Measurements from ENCODE around the gene DVL2. TPM values are rescaled to one million over a fixed set of nuclear protein-coding genes. Genes with fewer than 3 reads are reported as not detected.

Gene DVL2
- total RNA-seq, 1 donor from 2014 or later = 79.1 TPM

DNA sequence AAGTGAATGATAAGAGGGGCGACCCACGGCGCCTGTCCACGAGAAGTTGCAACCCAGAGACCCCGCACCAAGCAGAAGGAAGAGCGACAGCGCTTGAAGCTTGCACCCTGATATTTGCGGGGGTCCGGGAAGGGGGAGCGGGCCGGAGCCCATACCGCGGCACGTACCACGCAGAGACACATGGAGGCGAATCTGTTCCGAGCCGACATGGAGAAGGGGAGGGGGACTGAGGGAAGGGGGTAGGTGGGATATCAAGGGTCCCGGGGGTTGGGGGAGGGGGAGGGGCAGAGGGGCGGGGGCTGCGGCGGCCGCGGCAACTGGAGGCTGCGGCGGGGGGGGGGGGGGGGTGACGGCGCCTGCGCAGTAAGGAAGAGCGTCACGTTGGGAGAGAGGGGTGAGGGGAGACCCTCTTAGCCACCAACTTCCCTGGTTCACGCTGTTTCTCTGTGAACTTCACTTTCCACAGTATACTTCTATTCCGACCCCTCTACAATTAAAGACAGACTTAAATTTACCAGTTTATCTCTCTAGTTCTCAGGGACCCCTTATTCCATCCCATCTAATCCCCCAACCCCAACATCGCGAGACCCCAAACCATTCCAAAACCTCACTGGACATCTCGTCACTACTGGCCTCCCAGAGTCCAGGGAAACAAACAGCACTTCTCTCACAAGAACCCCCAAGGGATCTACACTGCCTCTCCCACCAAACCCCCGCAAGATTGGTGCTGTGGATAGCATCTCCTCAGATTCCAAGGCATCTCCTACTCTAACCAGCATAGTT, 22.6 kb downstream of the DVL2 start:
- Mint-ChIP-seq H3K27ac (ENCODE audit: unreplicated experiment) (peak overlapping the region; percentile 39), H3K9me3 (ENCODE audit: unreplicated experiment) (peaks cover 9% of the 10 kb centered on the region), H3K4me1 (ENCODE audit: low read depth, unreplicated experiment) (peaks cover 45% of the 10 kb centered on the region), H3K27me3 (ENCODE audit: unreplicated experiment) (peaks cover 24% of the 10 kb centered on the region), H3K4me3 (ENCODE audit: unreplicated experiment) (peak overlapping the region; percentile 85), H3K36me3 (ENCODE audit: unreplicated experiment) (no peaks in the 10 kb centered on the region)
- no peak for DNase-seq
- TF ChIP-seq, protein P1, sequence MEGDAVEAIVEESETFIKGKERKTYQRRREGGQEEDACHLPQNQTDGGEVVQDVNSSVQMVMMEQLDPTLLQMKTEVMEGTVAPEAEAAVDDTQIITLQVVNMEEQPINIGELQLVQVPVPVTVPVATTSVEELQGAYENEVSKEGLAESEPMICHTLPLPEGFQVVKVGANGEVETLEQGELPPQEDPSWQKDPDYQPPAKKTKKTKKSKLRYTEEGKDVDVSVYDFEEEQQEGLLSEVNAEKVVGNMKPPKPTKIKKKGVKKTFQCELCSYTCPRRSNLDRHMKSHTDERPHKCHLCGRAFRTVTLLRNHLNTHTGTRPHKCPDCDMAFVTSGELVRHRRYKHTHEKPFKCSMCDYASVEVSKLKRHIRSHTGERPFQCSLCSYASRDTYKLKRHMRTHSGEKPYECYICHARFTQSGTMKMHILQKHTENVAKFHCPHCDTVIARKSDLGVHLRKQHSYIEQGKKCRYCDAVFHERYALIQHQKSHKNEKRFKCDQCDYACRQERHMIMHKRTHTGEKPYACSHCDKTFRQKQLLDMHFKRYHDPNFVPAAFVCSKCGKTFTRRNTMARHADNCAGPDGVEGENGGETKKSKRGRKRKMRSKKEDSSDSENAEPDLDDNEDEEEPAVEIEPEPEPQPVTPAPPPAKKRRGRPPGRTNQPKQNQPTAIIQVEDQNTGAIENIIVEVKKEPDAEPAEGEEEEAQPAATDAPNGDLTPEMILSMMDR (IDR thresholded peaks at IDR 0.05; ENCODE audit: partially characterized antibody, unreplicated experiment) = no peak

DNA sequence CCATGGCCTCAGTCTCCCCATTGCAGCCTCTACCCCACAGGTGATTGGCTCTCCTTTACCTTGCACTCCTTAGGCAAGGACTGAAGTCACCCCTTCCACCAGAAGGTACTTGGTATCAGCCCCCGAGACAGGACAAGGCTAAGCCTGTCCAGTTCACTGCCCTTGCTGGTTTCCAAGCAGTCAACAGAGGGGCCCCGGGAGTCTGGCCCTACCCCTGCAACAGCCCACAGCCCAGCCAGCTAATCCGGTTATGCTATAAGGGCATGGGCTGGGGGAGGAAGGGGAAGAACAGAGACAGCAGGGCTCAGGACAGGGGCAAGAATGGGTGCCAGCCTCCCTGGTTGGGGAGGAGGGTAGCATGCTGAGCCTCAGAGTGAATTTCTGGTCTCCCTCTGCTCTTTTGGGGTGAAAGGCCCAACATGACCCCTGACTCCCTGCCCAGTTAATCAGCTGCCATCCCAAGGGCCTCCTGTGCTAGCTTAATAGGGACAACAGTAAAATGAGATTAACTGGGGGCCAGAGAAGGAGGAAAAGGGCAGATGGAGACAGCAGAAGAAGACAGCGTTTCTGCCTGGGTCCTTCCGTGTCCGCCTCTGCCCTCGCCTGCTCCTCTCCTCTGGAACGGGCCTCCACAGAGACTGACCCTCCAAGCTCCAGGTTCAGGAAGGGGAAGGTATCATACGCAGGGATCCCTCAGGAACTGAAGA, 25.4 kb downstream of the DVL2 start:
- no peak for DNase-seq
- TF ChIP-seq, protein P1 (IDR thresholded peaks at IDR 0.05; ENCODE audit: partially characterized antibody, unreplicated experiment) = no peak
- H3K4me3 Mint-ChIP-seq (ENCODE audit: unreplicated experiment) = peak overlapping the region; percentile 76
- peaks cover 49% of the 10 kb centered on the region for H3K4me1 Mint-ChIP-seq (ENCODE audit: low read depth, unreplicated experiment)
- H3K27ac Mint-ChIP-seq (ENCODE audit: unreplicated experiment) = peak overlapping the region; percentile 66
- H3K27me3 Mint-ChIP-seq (ENCODE audit: unreplicated experiment) = peaks cover 29% of the 10 kb centered on the region
- no peaks in the 10 kb centered on the region for H3K36me3 Mint-ChIP-seq (ENCODE audit: unreplicated experiment)
- peaks cover 20% of the 10 kb centered on the region for H3K9me3 Mint-ChIP-seq (ENCODE audit: unreplicated experiment)

DNA sequence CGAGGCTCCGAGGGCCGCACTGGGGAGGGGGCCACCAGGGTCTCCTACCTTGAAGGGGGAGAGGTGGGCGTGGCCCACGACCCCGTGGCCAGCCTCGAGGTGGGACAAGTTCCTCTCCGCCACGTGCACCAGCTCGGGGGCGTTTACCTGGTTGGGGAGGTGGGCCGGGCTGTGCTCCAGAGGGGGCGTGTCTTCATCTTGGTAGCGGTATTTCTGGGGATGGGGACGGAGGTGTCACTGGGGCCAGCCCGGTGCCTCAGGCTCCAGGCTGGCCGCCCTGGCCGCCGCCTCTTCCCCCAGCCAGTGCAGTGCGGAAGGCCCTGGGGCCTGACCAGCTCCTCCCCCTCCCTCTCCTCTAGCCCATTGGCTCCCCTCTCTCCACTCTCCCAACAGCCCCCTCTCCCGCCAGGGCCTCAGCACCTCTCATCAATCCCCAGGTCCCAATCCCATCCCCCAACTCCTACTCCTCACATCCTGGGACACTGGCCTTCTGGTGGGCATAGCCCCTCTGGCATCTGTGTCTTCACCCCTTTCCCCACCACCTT, 26.2 kb downstream of the DVL2 start:
- no peaks in the 10 kb centered on the region for H3K36me3 Mint-ChIP-seq (ENCODE audit: unreplicated experiment)
- TF ChIP-seq, protein P1 (IDR thresholded peaks at IDR 0.05; ENCODE audit: partially characterized antibody, unreplicated experiment) = no peak
- peak overlapping the region; percentile 66 for H3K27ac Mint-ChIP-seq (ENCODE audit: unreplicated experiment)
- peaks cover 20% of the 10 kb centered on the region for H3K9me3 Mint-ChIP-seq (ENCODE audit: unreplicated experiment)
- peaks cover 27% of the 10 kb centered on the region for H3K27me3 Mint-ChIP-seq (ENCODE audit: unreplicated experiment)
- peak overlapping the region; percentile 76 for H3K4me3 Mint-ChIP-seq (ENCODE audit: unreplicated experiment)
- DNase-seq = no peak
- peaks cover 46% of the 10 kb centered on the region for H3K4me1 Mint-ChIP-seq (ENCODE audit: low read depth, unreplicated experiment)

DNA sequence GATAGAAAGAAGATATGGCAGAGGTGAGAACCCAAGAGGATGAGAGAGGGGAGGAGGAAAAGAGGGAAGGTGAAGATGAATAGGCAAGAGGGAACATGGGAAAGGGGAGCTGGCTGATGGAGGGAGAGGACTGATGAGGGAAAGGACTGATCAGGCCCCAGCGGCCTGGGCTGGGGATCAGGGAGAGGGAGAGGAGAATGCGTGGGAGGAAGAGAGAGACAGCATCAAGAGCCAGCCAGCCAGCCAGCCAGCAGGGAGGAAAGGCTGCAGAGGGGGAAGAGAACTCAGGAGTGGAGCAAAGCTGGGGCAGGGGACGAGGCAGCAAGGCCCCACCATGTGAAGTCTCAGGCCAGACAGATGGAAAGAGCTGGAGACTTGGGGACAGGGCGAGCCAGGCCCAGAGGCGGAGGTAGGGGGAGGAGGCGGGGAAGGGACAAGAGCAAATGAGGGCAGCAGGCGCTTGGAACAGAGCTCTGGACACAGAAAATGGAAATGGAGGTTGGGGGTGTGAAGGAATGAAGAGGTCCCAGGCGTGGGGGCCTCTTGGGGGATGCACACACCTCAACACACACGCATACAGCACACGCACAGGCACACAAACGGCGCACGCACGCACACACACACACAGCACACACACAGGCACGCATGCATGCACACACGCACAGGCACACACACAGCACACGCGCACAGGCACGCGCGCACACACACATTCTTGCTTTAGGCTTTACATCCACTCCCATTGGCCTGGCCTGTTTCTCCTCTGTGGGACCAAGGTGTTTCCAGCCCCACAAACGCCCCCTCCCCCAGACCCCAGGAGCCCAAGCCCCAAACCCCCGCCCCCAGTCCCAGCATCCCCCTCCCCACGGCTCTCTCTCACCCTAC, 27.0 kb downstream of the DVL2 start:
- Mint-ChIP-seq H3K4me1 (ENCODE audit: low read depth, unreplicated experiment) (peaks cover 47% of the 10 kb centered on the region), H3K27me3 (ENCODE audit: unreplicated experiment) (peaks cover 28% of the 10 kb centered on the region), H3K27ac (ENCODE audit: unreplicated experiment) (peak overlapping the region; percentile 89), H3K9me3 (ENCODE audit: unreplicated experiment) (peaks cover 20% of the 10 kb centered on the region), H3K36me3 (ENCODE audit: unreplicated experiment) (no peaks in the 10 kb centered on the region), H3K4me3 (ENCODE audit: unreplicated experiment) (peak overlapping the region; percentile 85)
- DNase-seq = no peak
- TF ChIP-seq, protein P1 (IDR thresholded peaks at IDR 0.05; ENCODE audit: partially characterized antibody, unreplicated experiment) = no peak
